ENCODE results near the gene NRXN3.

DNA sequence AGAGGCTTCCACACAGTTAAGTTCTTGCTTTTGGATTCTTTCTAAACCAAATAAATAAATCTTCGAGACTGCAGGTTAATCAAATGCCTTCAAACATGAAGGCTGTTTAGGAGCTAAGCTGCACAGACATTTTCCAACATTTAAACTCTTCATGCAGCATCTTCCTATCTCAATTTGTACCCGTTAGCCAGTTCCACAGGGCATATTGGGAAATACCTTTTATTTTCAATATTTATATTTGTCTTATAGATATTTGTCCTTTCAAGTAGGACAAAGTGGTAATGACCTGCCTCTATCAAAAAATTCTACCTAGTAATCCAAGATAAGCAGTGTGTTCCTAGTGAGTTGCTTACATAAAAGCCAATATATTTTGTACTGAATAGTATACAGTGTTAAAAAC is 1667.5 kb downstream of the NRXN3 start:
- TF ChIP-seq EGR1 (IDR thresholded peaks at IDR 0.05; ENCODE audit: low read depth in 2 of 2) (no peak), JUND (IDR thresholded peaks at IDR 0.05) (no peak), MAX (IDR thresholded peaks at IDR 0.05) (no peak), YY1 (IDR thresholded peaks at IDR 0.05) (no peak), GABPA (IDR thresholded peaks at IDR 0.05 in 1 of 2, conservative IDR thresholded peaks at IDR 0.05 in 1 of 2) (no peak)
- TF ChIP-seq, protein P1, sequence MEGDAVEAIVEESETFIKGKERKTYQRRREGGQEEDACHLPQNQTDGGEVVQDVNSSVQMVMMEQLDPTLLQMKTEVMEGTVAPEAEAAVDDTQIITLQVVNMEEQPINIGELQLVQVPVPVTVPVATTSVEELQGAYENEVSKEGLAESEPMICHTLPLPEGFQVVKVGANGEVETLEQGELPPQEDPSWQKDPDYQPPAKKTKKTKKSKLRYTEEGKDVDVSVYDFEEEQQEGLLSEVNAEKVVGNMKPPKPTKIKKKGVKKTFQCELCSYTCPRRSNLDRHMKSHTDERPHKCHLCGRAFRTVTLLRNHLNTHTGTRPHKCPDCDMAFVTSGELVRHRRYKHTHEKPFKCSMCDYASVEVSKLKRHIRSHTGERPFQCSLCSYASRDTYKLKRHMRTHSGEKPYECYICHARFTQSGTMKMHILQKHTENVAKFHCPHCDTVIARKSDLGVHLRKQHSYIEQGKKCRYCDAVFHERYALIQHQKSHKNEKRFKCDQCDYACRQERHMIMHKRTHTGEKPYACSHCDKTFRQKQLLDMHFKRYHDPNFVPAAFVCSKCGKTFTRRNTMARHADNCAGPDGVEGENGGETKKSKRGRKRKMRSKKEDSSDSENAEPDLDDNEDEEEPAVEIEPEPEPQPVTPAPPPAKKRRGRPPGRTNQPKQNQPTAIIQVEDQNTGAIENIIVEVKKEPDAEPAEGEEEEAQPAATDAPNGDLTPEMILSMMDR (IDR thresholded peaks at IDR 0.05; ENCODE audit: low read depth, low read length, missing input control): no peak
